Measurements from ENCODE around the gene DTX3.

The DTX3 gene

GRCh38 chr12:57580466-57580795 lies 24.2 kb upstream of the DTX3 start:
- DNase-seq: no peak
- Histone ChIP-seq H3K27me3 (replicated peaks) (peaks cover 2% of the 10 kb centered on the region), H3K27ac (no peak overlapping the region), H3K36me3 (replicated peaks) (no peaks in the 10 kb centered on the region), H3K4me3 (ENCODE audit: low read depth, low read length) (no peak overlapping the region)
- in situ Hi-C loops (cut with HindIII; ENCODE audit: low pct_ligation_motif_present, low sequenced_read_pairs): no loop called here
- TF ChIP-seq, protein P1, sequence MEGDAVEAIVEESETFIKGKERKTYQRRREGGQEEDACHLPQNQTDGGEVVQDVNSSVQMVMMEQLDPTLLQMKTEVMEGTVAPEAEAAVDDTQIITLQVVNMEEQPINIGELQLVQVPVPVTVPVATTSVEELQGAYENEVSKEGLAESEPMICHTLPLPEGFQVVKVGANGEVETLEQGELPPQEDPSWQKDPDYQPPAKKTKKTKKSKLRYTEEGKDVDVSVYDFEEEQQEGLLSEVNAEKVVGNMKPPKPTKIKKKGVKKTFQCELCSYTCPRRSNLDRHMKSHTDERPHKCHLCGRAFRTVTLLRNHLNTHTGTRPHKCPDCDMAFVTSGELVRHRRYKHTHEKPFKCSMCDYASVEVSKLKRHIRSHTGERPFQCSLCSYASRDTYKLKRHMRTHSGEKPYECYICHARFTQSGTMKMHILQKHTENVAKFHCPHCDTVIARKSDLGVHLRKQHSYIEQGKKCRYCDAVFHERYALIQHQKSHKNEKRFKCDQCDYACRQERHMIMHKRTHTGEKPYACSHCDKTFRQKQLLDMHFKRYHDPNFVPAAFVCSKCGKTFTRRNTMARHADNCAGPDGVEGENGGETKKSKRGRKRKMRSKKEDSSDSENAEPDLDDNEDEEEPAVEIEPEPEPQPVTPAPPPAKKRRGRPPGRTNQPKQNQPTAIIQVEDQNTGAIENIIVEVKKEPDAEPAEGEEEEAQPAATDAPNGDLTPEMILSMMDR (IDR thresholded peaks at IDR 0.05; ENCODE audit: low read depth, low read length, missing control alignments): no peak

DNA sequence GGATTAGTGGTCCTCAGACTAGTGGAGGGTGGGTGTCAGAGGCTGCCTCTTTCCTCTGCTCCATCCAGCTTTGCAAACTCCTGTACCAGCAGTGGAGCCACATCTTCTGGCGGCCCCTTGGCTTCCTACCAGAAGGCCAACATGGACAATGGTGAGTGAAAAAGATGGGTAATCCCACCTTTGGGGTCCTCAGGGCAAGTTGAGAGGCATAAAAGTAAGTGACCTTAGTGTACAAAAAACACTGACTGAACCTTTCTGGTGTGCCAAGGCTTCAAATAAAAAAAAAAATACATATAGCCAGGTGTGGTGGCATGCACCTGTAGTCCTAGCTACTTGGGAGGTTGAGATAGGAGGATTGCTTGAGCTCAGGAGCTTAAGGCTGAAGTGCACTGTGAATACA lies 22.8 kb upstream of the DTX3 start:
- peaks cover 3% of the 10 kb centered on the region for H3K27me3 ChIP-seq (replicated peaks)
- TF ChIP-seq, protein P1 (IDR thresholded peaks at IDR 0.05; ENCODE audit: low read depth, low read length, missing control alignments): no peak
- no peak overlapping the region for H3K4me3 ChIP-seq (ENCODE audit: low read depth, low read length)
- H3K27ac ChIP-seq: no peak overlapping the region
- no peak for DNase-seq
- H3K36me3 ChIP-seq (replicated peaks): no peaks in the 10 kb centered on the region
- in situ Hi-C loops (cut with HindIII; ENCODE audit: low pct_ligation_motif_present, low sequenced_read_pairs): no loop called here

DNA sequence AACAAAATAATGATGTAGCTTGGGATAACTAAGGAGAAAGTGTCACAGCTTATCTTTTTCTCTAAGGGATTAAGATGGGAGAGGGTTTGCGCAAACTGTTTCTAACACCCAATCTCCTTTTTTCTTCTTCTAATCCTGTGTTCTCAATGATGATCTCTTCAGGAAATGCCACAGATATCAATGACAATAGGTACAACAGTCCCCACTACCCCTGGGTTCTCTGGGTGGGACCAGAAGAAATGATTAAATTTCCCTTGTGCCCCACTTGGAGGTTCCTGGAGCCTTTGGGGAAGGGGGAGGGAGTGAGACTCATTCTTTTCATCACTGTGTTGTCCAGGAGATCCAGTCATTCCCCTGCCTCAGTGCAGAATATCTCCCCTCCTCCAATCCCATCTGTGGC lies 22.2 kb upstream of the DTX3 start:
- Histone ChIP-seq H3K4me3 (ENCODE audit: low read depth, low read length) (no peak overlapping the region), H3K27me3 (replicated peaks) (peaks cover 3% of the 10 kb centered on the region), H3K27ac (no peak overlapping the region), H3K36me3 (replicated peaks) (no peaks in the 10 kb centered on the region)
- no peak for DNase-seq
- in situ Hi-C loops (cut with HindIII; ENCODE audit: low pct_ligation_motif_present, low sequenced_read_pairs): no loop called here
- TF ChIP-seq, protein P1 (IDR thresholded peaks at IDR 0.05; ENCODE audit: low read depth, low read length, missing control alignments): no peak

- no peaks in the 10 kb centered on the region for H3K36me3 ChIP-seq (replicated peaks)
- peaks cover 4% of the 10 kb centered on the region for H3K27me3 ChIP-seq (replicated peaks)
- no peak overlapping the region for H3K4me3 ChIP-seq (ENCODE audit: low read depth, low read length)
- TF ChIP-seq, protein P1 (IDR thresholded peaks at IDR 0.05; ENCODE audit: low read depth, low read length, missing control alignments): peak; percentile 93
- peak; percentile 75 for DNase-seq
- in situ Hi-C loops (cut with HindIII; ENCODE audit: low pct_ligation_motif_present, low sequenced_read_pairs): no loop called here
- H3K27ac ChIP-seq: no peak overlapping the region
These were observed 21.4 kb upstream of the DTX3 start for GRCh38 chr12:57583008-57583831.

GRCh38 chr12:57584050-57584449 lies 20.6 kb upstream of the DTX3 start:
- no peak overlapping the region for H3K4me3 ChIP-seq (ENCODE audit: low read depth, low read length)
- peaks cover 5% of the 10 kb centered on the region for H3K27me3 ChIP-seq (replicated peaks)
- TF ChIP-seq, protein P1 (IDR thresholded peaks at IDR 0.05; ENCODE audit: low read depth, low read length, missing control alignments): no peak
- DNase-seq: no peak
- in situ Hi-C loops (cut with HindIII; ENCODE audit: low pct_ligation_motif_present, low sequenced_read_pairs): no loop called here
- no peak overlapping the region for H3K27ac ChIP-seq
- H3K36me3 ChIP-seq (replicated peaks): no peaks in the 10 kb centered on the region

GRCh38 chr12:57584690-57585089 lies 19.9 kb upstream of the DTX3 start:
- Histone ChIP-seq H3K4me3 (ENCODE audit: low read depth, low read length) (no peak overlapping the region), H3K27me3 (replicated peaks) (peaks cover 5% of the 10 kb centered on the region), H3K27ac (no peak overlapping the region), H3K36me3 (replicated peaks) (no peaks in the 10 kb centered on the region)
- in situ Hi-C loops (cut with HindIII; ENCODE audit: low pct_ligation_motif_present, low sequenced_read_pairs): no loop called here
- TF ChIP-seq, protein P1 (IDR thresholded peaks at IDR 0.05; ENCODE audit: low read depth, low read length, missing control alignments): no peak
- no peak for DNase-seq

Measured in brain microvascular endothelial cell (primary cell).